HepG2 (cell line): ENCODE data around the gene SEMA3B. TPM values are rescaled to one million over a fixed set of nuclear protein-coding genes. Genes with fewer than 3 reads are reported as not detected.

ENCODE experiments used
- ARID4A ChIP-seq: sonication (generic); formaldehyde crosslinking; IDR thresholded peaks from 2 replicates; pipeline ENCODE4 v1.5.0; 2020; ENCODE audit warnings: mild to moderate bottlenecking, missing genetic modification reagents, borderline replicate concordance
- ELK4 ChIP-seq: sonication (generic); formaldehyde crosslinking; IDR thresholded peaks from 2 replicates; pipeline ENCODE4 v1.9.0; 2021; ENCODE audit warnings: missing genetic modification reagents, borderline replicate concordance
- HMG20A ChIP-seq: IDR thresholded peaks from 2 replicates; pipeline ENCODE4 v1.6.1; 2016; ENCODE audit warnings: borderline replicate concordance
- MED1 ChIP-seq: sonication (generic); formaldehyde crosslinking; IDR thresholded peaks from 2 replicates; pipeline ENCODE4 v1.4.0; 2020; ENCODE audit warnings: missing genetic modification reagents
- MEIS2 ChIP-seq: sonication (generic); formaldehyde crosslinking; IDR thresholded peaks from 2 replicates; pipeline ENCODE4 v1.9.0; 2021; ENCODE audit warnings: mild to moderate bottlenecking, missing genetic modification reagents
- NR2F1 ChIP-seq, 2 experiments: fragments of 450-650 bp in 1 of 2; formaldehyde crosslinking in 1 of 2; IDR thresholded peaks; 2 replicates each; pipeline versions ENCODE4 v1.5.0 to v1.6.1; 2016 to 2020; ENCODE audit warnings: mild to moderate bottlenecking in 1 of 2, missing compliant biosample characterization in 1 of 2, missing genetic modification reagents in 1 of 2, moderate library complexity in 1 of 2
- SAFB2 ChIP-seq: sonication (generic); formaldehyde crosslinking; IDR thresholded peaks from 2 replicates; pipeline ENCODE4 v1.5.1; 2020; ENCODE audit warnings: missing genetic modification reagents, low read depth, mild to moderate bottlenecking, borderline replicate concordance
- SP4 ChIP-seq: sonication (generic); formaldehyde crosslinking; IDR thresholded peaks from 2 replicates; pipeline ENCODE4 v1.8.1; 2023; ENCODE audit warnings: mild to moderate bottlenecking, missing genetic modification reagents
- TARDBP ChIP-seq: sonication (generic); formaldehyde crosslinking; IDR thresholded peaks from 2 replicates; pipeline ENCODE4 v1.8.0; 2022; ENCODE audit warnings: mild to moderate bottlenecking, missing genetic modification reagents
- TRAFD1 ChIP-seq: sonication (generic); formaldehyde crosslinking; IDR thresholded peaks from 2 replicates; pipeline ENCODE4 v1.5.1; 2020; ENCODE audit warnings: missing genetic modification reagents, mild to moderate bottlenecking, borderline replicate concordance
- ZFYVE20 ChIP-seq: sonication (generic); formaldehyde crosslinking; IDR thresholded peaks from 2 replicates; pipeline ENCODE4 v1.8.0; 2023; ENCODE audit warnings: low read depth, mild to moderate bottlenecking, moderate library complexity, missing genetic modification reagents, borderline replicate concordance
- ZHX1 ChIP-seq: sonication (generic); formaldehyde crosslinking; IDR thresholded peaks from 2 replicates; pipeline ENCODE4 v1.8.1; 2022; ENCODE audit warnings: low read depth, mild to moderate bottlenecking, missing genetic modification reagents
- ZIK1 ChIP-seq: sonication (generic); formaldehyde crosslinking; IDR thresholded peaks from 2 replicates; pipeline ENCODE4 v1.5.0; 2020; ENCODE audit warnings: mild to moderate bottlenecking, low read depth, missing genetic modification reagents, borderline replicate concordance
- ZNF121 ChIP-seq: sonication (generic); formaldehyde crosslinking; IDR thresholded peaks from 2 replicates; pipeline ENCODE4 v1.5.0; 2020; ENCODE audit warnings: mild to moderate bottlenecking, missing genetic modification reagents
- ZNF431 ChIP-seq: sonication (generic); formaldehyde crosslinking; IDR thresholded peaks from 2 replicates; pipeline ENCODE4 v1.9.0; 2022; ENCODE audit warnings: missing genetic modification reagents, low read depth, mild to moderate bottlenecking, borderline replicate concordance
- ZNF446 ChIP-seq: sonication (generic); formaldehyde crosslinking; IDR thresholded peaks from 2 replicates; pipeline ENCODE4 v1.5.0; 2020; ENCODE audit warnings: mild to moderate bottlenecking, missing genetic modification reagents
- ZNF724P ChIP-seq: sonication (generic); formaldehyde crosslinking; IDR thresholded peaks from 2 replicates; pipeline ENCODE4 v1.8.0; 2022; ENCODE audit warnings: missing genetic modification reagents, borderline replicate concordance
- ZNF792 ChIP-seq: IDR thresholded peaks from 2 replicates; pipeline ENCODE4 v1.6.1; 2016
- polyA plus RNA-seq, 8 experiments: library from polyadenylated mRNA; depleted of rRNA in 3 of 8; stranded (reverse) in 7 of 8; unstranded in 1 of 8; fragments of >200 nt; fragmentation: Illumina TruSeq in 4 of 8; extraction: Trizol in 4 of 8; gene quantifications; 2 replicates each; pipeline versions ENCODE4 v1.2.1 to v1.2.3, GENCODE V29; 2011 to 2016; ENCODE audit warnings: low read depth in 4 of 8, missing spikeins in 1 of 8, mixed read lengths in 1 of 8; ENCODE audit not compliant: insufficient read depth in 1 of 8
- total RNA-seq, 5 experiments: library from RNA; depleted of rRNA; stranded (reverse); fragments of >200 nt; fragmentation: Illumina TruSeq; extraction: Trizol; gene quantifications; 2 replicates each; pipeline ENCODE4 v1.2.3, GENCODE V29; 2016; ENCODE audit warnings: low read depth in 1 of 5

SEMA3B gene
- total and polyA plus RNA-seq, 2 of the 13 experiments (the other 11 are each of a cell fraction or from before 2014, with no cell fraction given), result 93.2 to 158 TPM

GRCh38 chr3:50264383-50264963, 4.5 kb upstream of the SEMA3B start (continued):
- TF ChIP-seq MEIS2, result 0 out of 2 replicates have a peak, but pooled peaks have one; percentile 25
- TF ChIP-seq NR2F1 (CRISPR knock-in tag; IDR thresholded peaks at IDR 0.05), result peak in 1 of 2 experiments; percentile 54; a peak in 1 of 4 replicates
- TF ChIP-seq TARDBP (CRISPR knock-in tag), result no peak; the same call in 1 of the 2 replicates
- no peak for TF ChIP-seq TRAFD1 (CRISPR knock-in tag)
- no peak for TF ChIP-seq ZNF121 (CRISPR knock-in tag)
- TF ChIP-seq ARID4A (CRISPR knock-in tag), result no peak
- no peak for TF ChIP-seq SAFB2 (CRISPR knock-in tag)
- no peak for TF ChIP-seq ZNF431 (CRISPR knock-in tag)
- TF ChIP-seq SP4, result no peak; the same call in 1 of the 2 replicates
- peak; percentile 45; the same call in 1 of the 2 replicates for TF ChIP-seq HMG20A (CRISPR knock-in tag)
- no peak for TF ChIP-seq ZHX1 (CRISPR knock-in tag)
- TF ChIP-seq ZFYVE20 (CRISPR knock-in tag), result no peak
- no peak for TF ChIP-seq ZNF724P (CRISPR knock-in tag)
- TF ChIP-seq MED1 (CRISPR knock-in tag), result peak; percentile 58
- no peak for TF ChIP-seq ZNF446
- TF ChIP-seq ZNF792 (CRISPR knock-in tag), result peak; percentile 82; the same call in 1 of the 2 replicates
- no peak for TF ChIP-seq ZIK1
- no peak for TF ChIP-seq ELK4 (CRISPR knock-in tag)
